Smooth muscle cell (in vitro differentiated cells): ENCODE data around the gene ABLIM2. TPM values are rescaled to one million over a fixed set of nuclear protein-coding genes. Genes with fewer than 3 reads are reported as not detected.

Experiments used
- DNase-seq: peaks from one replicate; lab custom pipeline; 2025; ENCODE audit not compliant: unreplicated experiment; lab: John Stamatoyannopoulos, UW
- H2AFZ ChIP-seq: fragments of 200-600 bp; sonication (generic); 2 replicates; pipeline ENCODE4 v1.6.0; 2016; ENCODE audit warnings: antibody characterized with exemption, low read depth, mild to moderate bottlenecking
- H3F3A ChIP-seq: fragments of 200-600 bp; sonication (generic); 2 replicates; pipeline ENCODE4 v1.6.0; 2017; ENCODE audit warnings: antibody characterized with exemption, low read depth
- H3K27ac ChIP-seq: fragments of 200-600 bp; sonication (generic); 2 replicates; pipeline ENCODE4 v1.5.1; 2016; ENCODE audit warnings: low read depth, mild to moderate bottlenecking
- H3K27me3 ChIP-seq: fragments of 200-600 bp; sonication (generic); 2 replicates; pipeline ENCODE4 v1.6.1; 2016; ENCODE audit warnings: low read depth, mild to moderate bottlenecking
- H3K36me3 ChIP-seq: fragments of 200-600 bp; sonication (generic); 2 replicates; pipeline ENCODE4 v1.5.1; 2016; ENCODE audit warnings: low read depth
- H3K4me1 ChIP-seq: fragments of 200-600 bp; sonication (generic); 2 replicates; pipeline ENCODE4 v1.5.1; 2016; ENCODE audit warnings: low read depth
- H3K4me2 ChIP-seq: fragments of 200-600 bp; sonication (generic); 2 replicates; pipeline ENCODE4 v1.6.0; 2016; ENCODE audit warnings: mild to moderate bottlenecking
- H3K4me3 ChIP-seq: fragments of 200-600 bp; sonication (generic); 2 replicates; pipeline ENCODE4 v1.5.1; 2016; ENCODE audit warnings: mild to moderate bottlenecking
- H3K79me2 ChIP-seq: fragments of 200-600 bp; sonication (generic); 2 replicates; pipeline ENCODE4 v1.6.0; 2016; ENCODE audit warnings: low read depth, mild to moderate bottlenecking
- H3K9ac ChIP-seq: fragments of 200-600 bp; sonication (generic); 2 replicates; pipeline ENCODE4 v1.6.0; 2016; ENCODE audit warnings: low read depth
- H3K9me3 ChIP-seq: fragments of 200-600 bp; sonication (generic); replicated peaks from 2 replicates; pipeline ENCODE4 v1.5.1; 2016; ENCODE audit warnings: low read depth
- H4K20me1 ChIP-seq: fragments of 200-600 bp; sonication (generic); 2 replicates; pipeline ENCODE4 v1.6.0; 2016; ENCODE audit warnings: low read depth
- WGBS: methylation state at CpG from one replicate; pipeline ENCODE4 v1.1.7; 2016; ENCODE audit warnings: low lambda C conversion rate; 5-methylcytosine and 5-hydroxymethylcytosine counted together
- polyA plus RNA-seq: library from polyadenylated mRNA; unstranded; fragments of >200 nt; fragmentation: Nextera tagmentation; extraction: Ambion mirVana; gene quantifications from 2 replicates; pipeline ENCODE4 v1.2.1, GENCODE V29; 2016
- total RNA-seq: library from RNA; depleted of rRNA; stranded (reverse); fragments of >200 nt; gene quantifications from 2 replicates; pipeline ENCODE4 v1.2.3, GENCODE V29; 2014
- TF ChIP-seq, protein P1 (sequence below): fragments of 200-600 bp; sonication (generic); IDR thresholded peaks from 2 replicates; pipeline ENCODE4 v1.5.1; 2017; ENCODE audit warnings: borderline replicate concordance, mild to moderate bottlenecking, antibody characterized with exemption; ENCODE audit not compliant: insufficient read depth, poor library complexity, severe bottlenecking

Gene ABLIM2
- total and polyA plus RNA-seq, 2 experiments from 2014 or later = 0.08 TPM; not detected in 1

GRCh38 chr4:7938609-7939376 is 219.8 kb downstream of the ABLIM2 start:
- Histone ChIP-seq H3K27me3 (no peaks in the 10 kb centered on the region), H3K9me3 (no peaks in the 10 kb centered on the region), H3K79me2 (peaks cover 58% of the 10 kb centered on the region), H4K20me1 (peaks cover 52% of the 10 kb centered on the region), H3K4me2 (peak overlapping the region; percentile 98), H3K27ac (peak overlapping the region; percentile 42), H3K4me1 (peaks cover 3% of the 10 kb centered on the region), H3F3A (peaks cover 10% of the 10 kb centered on the region), H3K36me3 (no peaks in the 10 kb centered on the region), H2AFZ (peak overlapping the region; percentile 14), H3K4me3 (peak overlapping the region; percentile 95), H3K9ac (peak overlapping the region; percentile 84)
- WGBS = 1% methylated on average over 63 of the region's 75 CpGs
- TF ChIP-seq, protein P1, sequence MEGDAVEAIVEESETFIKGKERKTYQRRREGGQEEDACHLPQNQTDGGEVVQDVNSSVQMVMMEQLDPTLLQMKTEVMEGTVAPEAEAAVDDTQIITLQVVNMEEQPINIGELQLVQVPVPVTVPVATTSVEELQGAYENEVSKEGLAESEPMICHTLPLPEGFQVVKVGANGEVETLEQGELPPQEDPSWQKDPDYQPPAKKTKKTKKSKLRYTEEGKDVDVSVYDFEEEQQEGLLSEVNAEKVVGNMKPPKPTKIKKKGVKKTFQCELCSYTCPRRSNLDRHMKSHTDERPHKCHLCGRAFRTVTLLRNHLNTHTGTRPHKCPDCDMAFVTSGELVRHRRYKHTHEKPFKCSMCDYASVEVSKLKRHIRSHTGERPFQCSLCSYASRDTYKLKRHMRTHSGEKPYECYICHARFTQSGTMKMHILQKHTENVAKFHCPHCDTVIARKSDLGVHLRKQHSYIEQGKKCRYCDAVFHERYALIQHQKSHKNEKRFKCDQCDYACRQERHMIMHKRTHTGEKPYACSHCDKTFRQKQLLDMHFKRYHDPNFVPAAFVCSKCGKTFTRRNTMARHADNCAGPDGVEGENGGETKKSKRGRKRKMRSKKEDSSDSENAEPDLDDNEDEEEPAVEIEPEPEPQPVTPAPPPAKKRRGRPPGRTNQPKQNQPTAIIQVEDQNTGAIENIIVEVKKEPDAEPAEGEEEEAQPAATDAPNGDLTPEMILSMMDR = no peak
- no peak for DNase-seq

DNA sequence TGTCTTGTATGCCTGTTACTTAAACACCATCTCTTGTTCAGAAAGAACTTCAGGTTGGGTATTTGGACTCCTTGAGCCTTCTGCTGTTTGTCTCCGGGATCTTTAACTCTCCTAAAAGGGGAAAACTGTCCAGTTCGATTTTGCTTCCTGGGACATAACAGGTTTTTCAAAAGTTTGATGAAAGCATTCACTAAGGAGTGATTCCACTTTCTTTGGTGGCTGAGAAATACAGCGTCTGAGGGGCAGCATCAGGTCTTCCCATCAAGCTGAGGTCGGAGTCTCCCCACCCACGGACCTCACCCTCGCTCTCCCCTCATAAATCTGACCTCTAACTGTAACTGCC is 220.4 kb downstream of the ABLIM2 start:
- Histone ChIP-seq H2AFZ (peak overlapping the region; percentile 14), H3K36me3 (no peaks in the 10 kb centered on the region), H3K4me2 (peak overlapping the region; percentile 98), H3K27me3 (no peaks in the 10 kb centered on the region), H3K27ac (no peak overlapping the region), H3F3A (peaks cover 10% of the 10 kb centered on the region), H3K9ac (peak overlapping the region; percentile 84), H3K79me2 (peaks cover 63% of the 10 kb centered on the region), H3K9me3 (no peaks in the 10 kb centered on the region), H3K4me3 (peak overlapping the region; percentile 95), H3K4me1 (peaks cover 3% of the 10 kb centered on the region), H4K20me1 (peaks cover 57% of the 10 kb centered on the region)
- no peak for DNase-seq
- WGBS = 13% methylated on average over 6 of the region's 6 CpGs
- TF ChIP-seq, protein P1 = no peak

GRCh38 chr4:7937006-7937405 is 221.6 kb downstream of the ABLIM2 start:
- peaks cover 10% of the 10 kb centered on the region for H3F3A ChIP-seq
- no peaks in the 10 kb centered on the region for H3K36me3 ChIP-seq
- peak overlapping the region; percentile 95 for H3K4me3 ChIP-seq
- H3K4me2 ChIP-seq = peak overlapping the region; percentile 98
- WGBS = 94% methylated on average over 2 of the region's 2 CpGs
- DNase-seq = no peak
- H3K4me1 ChIP-seq = peaks cover 3% of the 10 kb centered on the region
- no peaks in the 10 kb centered on the region for H3K9me3 ChIP-seq
- no peak overlapping the region for H3K27ac ChIP-seq
- TF ChIP-seq, protein P1 = no peak
- H3K27me3 ChIP-seq = no peaks in the 10 kb centered on the region
- peaks cover 67% of the 10 kb centered on the region for H4K20me1 ChIP-seq
- no peak overlapping the region for H2AFZ ChIP-seq
- H3K9ac ChIP-seq = no peak overlapping the region
- H3K79me2 ChIP-seq = peaks cover 76% of the 10 kb centered on the region
